HUES48 (cell line): ENCODE measurements around the gene ARHGAP5.
"Not testable (repeated sequence)": the region's sequence is repeated elsewhere in the genome, so short reads cannot be mapped to it uniquely, and the experiment has no call there.

Experiments
- H3K27ac ChIP-seq: one replicate; pipeline ENCODE4 v1.7.0; 2013; ENCODE audit warnings: low read depth, low read length, inconsistent platforms
- H3K27me3 ChIP-seq: 2 replicates; pipeline ENCODE4 v1.6.1; 2013; ENCODE audit warnings: mild to moderate bottlenecking, low read length; ENCODE audit not compliant: control insufficient read depth, insufficient read depth
- H3K36me3 ChIP-seq: 2 replicates; pipeline ENCODE4 v1.6.1; 2013; ENCODE audit warnings: low read length; ENCODE audit not compliant: control insufficient read depth, insufficient read depth
- H3K4me1 ChIP-seq: 2 replicates; pipeline ENCODE4 v1.6.1; 2013; ENCODE audit warnings: mild to moderate bottlenecking, low read length; ENCODE audit not compliant: control insufficient read depth, insufficient read depth
- H3K4me3 ChIP-seq: 2 replicates; pipeline ENCODE4 v1.5.1; 2013; ENCODE audit warnings: mild to moderate bottlenecking, low read depth, low read length
- H3K9ac ChIP-seq: 2 replicates; pipeline ENCODE4 v1.6.1; 2013; ENCODE audit warnings: mild to moderate bottlenecking, low read depth, low read length, moderate library complexity
- H3K9me3 ChIP-seq: 2 replicates; pipeline ENCODE4 v1.6.1; 2013; ENCODE audit warnings: low read length; ENCODE audit not compliant: control insufficient read depth, insufficient read depth

Gene ARHGAP5

DNA sequence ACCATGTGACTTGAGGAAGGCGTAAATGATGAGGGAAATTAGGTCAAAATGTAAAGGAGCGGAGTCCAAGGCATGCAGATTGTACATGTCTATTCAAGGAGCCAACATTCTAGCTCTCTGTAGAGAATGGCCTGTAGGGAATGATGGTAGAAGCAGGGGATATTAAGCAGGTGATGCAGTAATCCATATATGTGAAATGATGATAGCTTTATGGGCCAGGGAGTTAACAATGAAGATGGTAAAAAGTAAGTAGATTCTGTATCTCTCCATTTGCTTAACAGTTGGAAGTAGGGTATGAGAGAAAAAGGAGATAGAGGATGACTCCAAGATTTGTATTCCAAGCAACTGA, 33.4 kb downstream of the ARHGAP5 start:
- H3K27ac ChIP-seq, result no peak overlapping the region
- H3K27me3 ChIP-seq, result no peaks in the 10 kb centered on the region
- no peak overlapping the region for H3K4me3 ChIP-seq
- no peaks in the 10 kb centered on the region for H3K9me3 ChIP-seq
- H3K36me3 ChIP-seq, result 0 out of 2 replicates have a peak, but pooled peaks cover 5% of the 10 kb centered on the region
- H3K4me1 ChIP-seq, result peaks cover 10% of the 10 kb centered on the region
- H3K9ac ChIP-seq, result no peak overlapping the region

DNA sequence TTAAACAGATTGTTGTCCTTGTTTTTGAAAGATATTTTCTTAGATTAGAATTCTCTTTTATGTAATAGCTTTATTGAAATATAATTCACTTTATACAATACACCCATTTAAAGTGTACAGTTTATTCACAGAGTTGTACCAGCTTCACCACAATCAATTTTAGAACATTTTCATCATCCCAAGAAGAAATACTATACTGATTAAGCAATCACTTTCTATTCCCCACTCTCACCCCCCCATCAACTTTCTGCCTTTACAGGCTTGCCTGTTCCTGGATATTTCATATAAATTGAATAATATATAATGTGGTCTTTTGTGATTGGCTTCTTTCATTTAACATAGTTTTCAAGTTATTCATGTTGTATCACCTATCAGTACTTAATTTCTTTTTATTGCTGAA, 44.4 kb downstream of the ARHGAP5 start:
- no peaks in the 10 kb centered on the region for H3K4me1 ChIP-seq
- H3K4me3 ChIP-seq, result no peak overlapping the region
- no peak overlapping the region for H3K27ac ChIP-seq
- no peaks in the 10 kb centered on the region for H3K27me3 ChIP-seq
- peaks cover 29% of the 10 kb centered on the region for H3K36me3 ChIP-seq
- peaks cover 13% of the 10 kb centered on the region for H3K9me3 ChIP-seq
- no peak overlapping the region for H3K9ac ChIP-seq

DNA sequence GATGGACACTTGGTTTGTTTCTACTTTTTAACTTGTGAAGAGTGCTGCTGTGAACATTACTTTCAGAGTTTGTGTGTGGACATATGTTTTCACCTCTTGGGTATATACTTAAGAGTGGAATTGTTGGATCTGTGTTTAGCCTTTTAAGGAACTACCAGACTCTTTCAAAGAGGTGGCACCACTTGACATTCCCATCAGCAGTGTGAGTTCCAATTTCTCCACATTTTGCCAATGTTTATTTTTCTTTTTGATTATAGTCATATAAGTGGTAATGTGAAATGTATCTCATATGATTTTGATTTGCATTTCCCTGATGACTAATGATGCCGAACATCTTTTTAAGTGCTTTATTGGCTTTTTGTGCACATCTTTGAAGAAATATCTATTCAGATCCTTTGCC, 44.8 kb downstream of the ARHGAP5 start:
- Histone ChIP-seq H3K36me3 (peaks cover 27% of the 10 kb centered on the region), H3K27ac (no peak overlapping the region), H3K4me3 (no peak overlapping the region), H3K9me3 (peaks cover 14% of the 10 kb centered on the region), H3K27me3 (no peaks in the 10 kb centered on the region), H3K9ac (no peak overlapping the region), H3K4me1 (no peaks in the 10 kb centered on the region)

DNA sequence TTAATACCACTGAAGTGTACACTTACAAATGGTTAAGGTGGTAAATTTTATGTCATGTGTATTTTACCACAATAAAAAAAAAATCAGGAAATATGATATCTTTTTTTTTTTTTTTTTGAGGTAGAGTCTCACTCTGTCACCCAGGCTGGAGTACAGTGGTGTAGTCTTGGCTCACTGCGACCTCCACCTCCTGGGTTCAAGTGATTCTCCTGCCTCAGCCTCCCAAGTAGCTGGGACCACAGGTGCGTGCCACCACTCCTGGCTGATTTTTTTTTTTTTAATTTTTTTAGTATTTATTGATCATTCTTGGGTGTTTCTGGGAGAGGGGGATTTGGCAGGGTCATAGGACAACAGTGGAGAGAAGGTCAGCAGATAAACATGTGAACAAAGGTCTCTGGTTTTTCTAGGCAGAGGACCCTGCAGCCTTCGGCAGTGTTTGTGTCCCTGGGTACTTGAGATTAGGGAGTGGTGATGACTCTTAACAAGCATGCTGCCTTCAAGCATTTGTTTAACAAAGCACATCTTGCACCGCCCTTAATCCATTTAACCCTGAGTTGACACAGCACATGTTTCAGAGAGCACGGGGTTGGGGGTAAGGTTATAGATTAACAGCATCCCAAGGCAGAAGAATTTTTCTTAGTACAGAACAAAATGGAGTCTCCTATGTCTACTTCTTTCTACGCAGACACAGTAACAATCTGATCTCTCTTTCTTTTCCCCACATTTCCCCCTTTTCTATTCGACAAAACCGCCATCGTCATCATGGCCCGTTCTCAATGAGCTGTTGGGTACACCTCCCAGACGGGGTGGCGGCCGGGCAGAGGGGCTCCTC, 50.0 kb downstream of the ARHGAP5 start:
- not testable (repeated sequence) for H3K4me3 ChIP-seq, H3K27ac ChIP-seq, H3K27me3 ChIP-seq, H3K9ac ChIP-seq, H3K4me1 ChIP-seq
- peaks cover 32% of the 10 kb centered on the region for H3K9me3 ChIP-seq
- H3K36me3 ChIP-seq, result peaks cover 21% of the 10 kb centered on the region

DNA sequence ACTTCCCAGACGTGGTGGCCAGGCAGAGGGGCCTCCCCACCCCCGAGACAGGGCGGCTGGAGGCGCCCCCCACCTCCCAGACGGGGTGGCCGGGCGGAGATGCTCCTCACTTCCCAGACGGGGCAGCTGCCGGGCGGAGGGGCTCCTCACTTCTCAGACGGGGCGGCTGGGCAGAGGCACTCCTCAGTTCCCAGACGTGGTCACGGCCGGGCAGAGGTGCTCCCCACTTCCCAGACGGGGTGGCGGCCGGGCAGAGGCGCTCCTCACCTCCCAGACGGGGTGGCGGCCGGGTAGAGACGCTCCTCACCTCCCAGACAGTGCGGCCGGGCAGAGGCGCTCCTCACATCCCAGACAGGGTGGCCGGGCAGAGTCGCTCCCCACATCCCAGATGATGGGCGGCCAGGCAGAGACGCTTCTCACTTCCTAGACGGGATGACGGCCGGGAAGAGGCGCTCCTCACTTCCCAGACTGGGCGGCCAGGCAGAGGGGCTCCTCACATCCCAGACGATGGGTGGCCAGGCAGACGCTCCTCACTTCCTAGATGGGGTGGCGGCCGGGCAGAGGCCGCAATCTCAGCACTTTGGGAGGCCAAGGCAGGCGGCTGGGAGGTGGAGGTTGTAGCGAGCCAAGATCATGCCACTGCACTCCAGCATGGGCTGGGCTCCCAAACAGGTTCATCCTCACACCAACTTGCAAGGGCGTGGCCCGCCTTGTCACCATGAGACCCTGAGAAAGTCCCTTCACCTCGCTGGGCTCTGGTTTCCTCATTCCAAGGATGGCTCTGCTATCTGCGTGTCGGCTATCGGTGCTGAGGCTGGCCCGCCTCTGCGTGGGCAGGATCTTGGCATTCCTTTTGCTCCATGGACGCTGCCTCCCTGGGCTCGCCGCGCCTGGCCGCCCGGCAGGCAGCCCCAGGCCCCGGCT, 50.9 kb downstream of the ARHGAP5 start:
- not testable (repeated sequence) for H3K4me3 ChIP-seq, H3K9ac ChIP-seq, H3K27ac ChIP-seq, H3K27me3 ChIP-seq, H3K4me1 ChIP-seq
- Histone ChIP-seq H3K36me3 (peaks cover 21% of the 10 kb centered on the region), H3K9me3 (peaks cover 32% of the 10 kb centered on the region)

GRCh38 chr14:32128703-32129102, 51.6 kb downstream of the ARHGAP5 start:
- H3K9ac ChIP-seq, result no peak overlapping the region

GRCh38 chr14:32129124-32129523, 52.0 kb downstream of the ARHGAP5 start:
- Histone ChIP-seq H3K27ac (no peak overlapping the region), H3K4me1 (no peaks in the 10 kb centered on the region), H3K9ac (no peak overlapping the region), H3K4me3 (no peak overlapping the region), H3K36me3 (peaks cover 21% of the 10 kb centered on the region), H3K9me3 (peaks cover 32% of the 10 kb centered on the region), H3K27me3 (no peaks in the 10 kb centered on the region)

More at GRCh38 chr14:32128703-32129102, 51.6 kb downstream of the ARHGAP5 start:
- Histone ChIP-seq H3K4me3 (no peak overlapping the region), H3K4me1 (no peaks in the 10 kb centered on the region), H3K27ac (no peak overlapping the region), H3K27me3 (no peaks in the 10 kb centered on the region), H3K36me3 (peaks cover 21% of the 10 kb centered on the region), H3K9me3 (peaks cover 32% of the 10 kb centered on the region)

- Histone ChIP-seq H3K36me3 (peaks cover 11% of the 10 kb centered on the region), H3K9me3 (peaks cover 18% of the 10 kb centered on the region)
- H3K4me3 ChIP-seq, H3K27ac ChIP-seq, H3K27me3 ChIP-seq, H3K4me1 ChIP-seq, H3K9ac ChIP-seq: not testable (repeated sequence)
These were observed 54.6 kb downstream of the ARHGAP5 start for GRCh38 chr14:32131689-32132088.

GRCh38 chr14:32134448-32135097, 57.5 kb downstream of the ARHGAP5 start:
- peaks cover 10% of the 10 kb centered on the region for H3K36me3 ChIP-seq
- no peaks in the 10 kb centered on the region for H3K27me3 ChIP-seq
- H3K4me3 ChIP-seq, result no peak overlapping the region
- no peak overlapping the region for H3K9ac ChIP-seq
- no peaks in the 10 kb centered on the region for H3K4me1 ChIP-seq
- H3K27ac ChIP-seq, result no peak overlapping the region
- peaks cover 10% of the 10 kb centered on the region for H3K9me3 ChIP-seq

- Histone ChIP-seq H3K4me3 (no peak overlapping the region), H3K27ac (no peak overlapping the region), H3K9ac (no peak overlapping the region), H3K36me3 (peaks cover 5% of the 10 kb centered on the region), H3K4me1 (no peaks in the 10 kb centered on the region; the same call in 1 of the 2 replicates), H3K9me3 (peaks cover 4% of the 10 kb centered on the region), H3K27me3 (no peaks in the 10 kb centered on the region)
These were observed 59.1 kb downstream of the ARHGAP5 start for GRCh38 chr14:32136027-32136825.
